Measurements from ENCODE around the gene ZNF672. TPM values are rescaled to one million over a fixed set of nuclear protein-coding genes. Genes with fewer than 3 reads are reported as not detected.

ZNF672 gene
- total RNA-seq, 1 donor from 2014 or later, result 20.6 TPM

DNA sequence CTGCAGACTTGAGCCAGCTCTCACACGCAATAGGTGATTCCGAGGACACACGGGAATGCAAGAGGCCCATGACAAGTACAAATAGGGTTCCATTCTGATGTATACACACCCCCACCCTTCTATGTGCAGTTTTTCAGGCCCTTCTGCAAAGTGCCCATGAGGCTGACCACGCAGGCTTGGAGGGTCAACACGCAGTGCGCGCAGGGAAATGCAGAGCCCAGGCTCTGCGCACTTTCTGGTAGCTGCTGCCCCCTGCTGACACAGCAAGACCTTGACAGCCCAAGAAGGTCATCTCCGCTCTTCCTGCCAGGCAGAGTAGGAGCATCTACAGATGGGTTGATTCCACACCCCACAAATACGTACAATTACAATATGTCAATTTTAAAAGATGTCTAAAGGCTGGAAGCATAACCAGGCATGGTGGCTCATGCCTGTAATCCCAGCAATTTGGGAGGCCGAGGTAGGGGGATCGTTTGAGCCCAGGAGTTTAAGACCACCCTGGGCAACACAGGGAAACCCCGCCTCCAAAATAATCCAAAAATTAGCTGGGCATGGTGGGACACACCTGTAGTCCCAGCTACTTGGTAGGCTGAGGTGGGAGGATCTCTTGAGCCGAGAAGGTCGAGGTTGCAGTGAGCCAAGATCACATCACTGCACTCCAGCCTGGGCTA, 30.8 kb upstream of the ZNF672 start:
- Histone ChIP-seq H3K79me2 (ENCODE audit: insufficient read depth, low read length) (no peaks in the 10 kb centered on the region), H3K27me3 (ENCODE audit: insufficient read depth, low read length) (no peaks in the 10 kb centered on the region), H4K20me1 (ENCODE audit: insufficient read depth, low read length) (peaks cover 24% of the 10 kb centered on the region), H3K4me3 (ENCODE audit: insufficient read depth, low read depth, low read length) (no peak overlapping the region), H3K4me2 (ENCODE audit: low read length) (no peak overlapping the region), H2AFZ (ENCODE audit: low read depth, low read length) (no peak overlapping the region), H3K9ac (ENCODE audit: low read length) (no peak overlapping the region), H3K27ac (ENCODE audit: low read depth, low read length) (no peak overlapping the region), H3K4me1 (ENCODE audit: insufficient read depth, low read length) (peaks cover 3% of the 10 kb centered on the region), H3K9me3 (ENCODE audit: insufficient read depth, low read depth, low read length) (no peaks in the 10 kb centered on the region), H3K36me3 (ENCODE audit: insufficient read depth, low read length) (no peaks in the 10 kb centered on the region)
- FAIRE-seq (no peak), DNase-seq (ENCODE audit: low read depth) (no peak)
- H3K9me3 Mint-ChIP-seq (ENCODE audit: unreplicated experiment), result peaks cover 3% of the 10 kb centered on the region
- H3K4me1 Mint-ChIP-seq (ENCODE audit: low read depth, unreplicated experiment), result no peaks in the 10 kb centered on the region
- peaks cover 4% of the 10 kb centered on the region for H3K36me3 Mint-ChIP-seq (ENCODE audit: low read depth, unreplicated experiment)
- peaks cover 8% of the 10 kb centered on the region for H3K27me3 Mint-ChIP-seq (ENCODE audit: low read depth, unreplicated experiment)
- H3K4me3 Mint-ChIP-seq (ENCODE audit: unreplicated experiment), result no peak overlapping the region
- TF ChIP-seq, protein P1, sequence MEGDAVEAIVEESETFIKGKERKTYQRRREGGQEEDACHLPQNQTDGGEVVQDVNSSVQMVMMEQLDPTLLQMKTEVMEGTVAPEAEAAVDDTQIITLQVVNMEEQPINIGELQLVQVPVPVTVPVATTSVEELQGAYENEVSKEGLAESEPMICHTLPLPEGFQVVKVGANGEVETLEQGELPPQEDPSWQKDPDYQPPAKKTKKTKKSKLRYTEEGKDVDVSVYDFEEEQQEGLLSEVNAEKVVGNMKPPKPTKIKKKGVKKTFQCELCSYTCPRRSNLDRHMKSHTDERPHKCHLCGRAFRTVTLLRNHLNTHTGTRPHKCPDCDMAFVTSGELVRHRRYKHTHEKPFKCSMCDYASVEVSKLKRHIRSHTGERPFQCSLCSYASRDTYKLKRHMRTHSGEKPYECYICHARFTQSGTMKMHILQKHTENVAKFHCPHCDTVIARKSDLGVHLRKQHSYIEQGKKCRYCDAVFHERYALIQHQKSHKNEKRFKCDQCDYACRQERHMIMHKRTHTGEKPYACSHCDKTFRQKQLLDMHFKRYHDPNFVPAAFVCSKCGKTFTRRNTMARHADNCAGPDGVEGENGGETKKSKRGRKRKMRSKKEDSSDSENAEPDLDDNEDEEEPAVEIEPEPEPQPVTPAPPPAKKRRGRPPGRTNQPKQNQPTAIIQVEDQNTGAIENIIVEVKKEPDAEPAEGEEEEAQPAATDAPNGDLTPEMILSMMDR (IDR thresholded peaks at IDR 0.05; ENCODE audit: insufficient read depth, low read depth, low read length), result peak; percentile 37
- TF ChIP-seq EZH2 (IDR thresholded peaks at IDR 0.05; ENCODE audit: insufficient read depth, low read length), result no peak
- H3K27ac Mint-ChIP-seq (ENCODE audit: unreplicated experiment), result no peak overlapping the region

DNA sequence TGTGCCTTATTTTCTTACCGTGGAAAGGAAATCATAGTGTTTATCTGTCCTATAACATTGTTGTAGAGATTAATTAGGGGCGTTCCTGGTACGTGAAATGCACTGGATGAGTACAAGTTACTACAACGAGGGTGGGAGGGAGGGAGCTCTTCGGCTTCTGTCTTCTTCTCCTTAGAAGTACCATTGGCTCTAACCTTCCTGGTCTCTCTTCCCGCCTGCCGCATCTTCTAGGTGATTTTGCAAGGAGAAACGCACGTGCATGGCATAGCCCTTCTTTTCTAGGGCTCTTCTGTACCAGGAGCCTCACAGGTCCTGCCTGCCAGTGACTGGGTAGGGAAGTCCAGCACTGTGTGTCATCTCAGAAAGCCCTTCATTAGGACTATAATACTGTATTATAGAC, 29.1 kb upstream of the ZNF672 start:
- H4K20me1 ChIP-seq (ENCODE audit: insufficient read depth, low read length), result peaks cover 39% of the 10 kb centered on the region
- H2AFZ ChIP-seq (ENCODE audit: low read depth, low read length), result no peak overlapping the region
- Mint-ChIP-seq H3K4me3 (ENCODE audit: unreplicated experiment) (no peak overlapping the region), H3K9me3 (ENCODE audit: unreplicated experiment) (peaks cover 2% of the 10 kb centered on the region), H3K27me3 (ENCODE audit: low read depth, unreplicated experiment) (peaks cover 8% of the 10 kb centered on the region), H3K36me3 (ENCODE audit: low read depth, unreplicated experiment) (peaks cover 20% of the 10 kb centered on the region), H3K27ac (ENCODE audit: unreplicated experiment) (no peak overlapping the region), H3K4me1 (ENCODE audit: low read depth, unreplicated experiment) (no peaks in the 10 kb centered on the region)
- DNase-seq (ENCODE audit: low read depth) (no peak), FAIRE-seq (no peak)
- H3K4me3 ChIP-seq (ENCODE audit: insufficient read depth, low read depth, low read length), result no peak overlapping the region
- no peaks in the 10 kb centered on the region for H3K79me2 ChIP-seq (ENCODE audit: insufficient read depth, low read length)
- H3K9me3 ChIP-seq (ENCODE audit: insufficient read depth, low read depth, low read length), result no peaks in the 10 kb centered on the region
- TF ChIP-seq, protein P1 (IDR thresholded peaks at IDR 0.05; ENCODE audit: insufficient read depth, low read depth, low read length), result no peak
- no peak for TF ChIP-seq EZH2 (IDR thresholded peaks at IDR 0.05; ENCODE audit: insufficient read depth, low read length)
- H3K9ac ChIP-seq (ENCODE audit: low read length), result no peak overlapping the region
- peaks cover 3% of the 10 kb centered on the region for H3K4me1 ChIP-seq (ENCODE audit: insufficient read depth, low read length)
- H3K36me3 ChIP-seq (ENCODE audit: insufficient read depth, low read length), result peaks cover 11% of the 10 kb centered on the region
- no peak overlapping the region for H3K4me2 ChIP-seq (ENCODE audit: low read length)
- no peak overlapping the region for H3K27ac ChIP-seq (ENCODE audit: low read depth, low read length)
- H3K27me3 ChIP-seq (ENCODE audit: insufficient read depth, low read length), result no peaks in the 10 kb centered on the region

DNA sequence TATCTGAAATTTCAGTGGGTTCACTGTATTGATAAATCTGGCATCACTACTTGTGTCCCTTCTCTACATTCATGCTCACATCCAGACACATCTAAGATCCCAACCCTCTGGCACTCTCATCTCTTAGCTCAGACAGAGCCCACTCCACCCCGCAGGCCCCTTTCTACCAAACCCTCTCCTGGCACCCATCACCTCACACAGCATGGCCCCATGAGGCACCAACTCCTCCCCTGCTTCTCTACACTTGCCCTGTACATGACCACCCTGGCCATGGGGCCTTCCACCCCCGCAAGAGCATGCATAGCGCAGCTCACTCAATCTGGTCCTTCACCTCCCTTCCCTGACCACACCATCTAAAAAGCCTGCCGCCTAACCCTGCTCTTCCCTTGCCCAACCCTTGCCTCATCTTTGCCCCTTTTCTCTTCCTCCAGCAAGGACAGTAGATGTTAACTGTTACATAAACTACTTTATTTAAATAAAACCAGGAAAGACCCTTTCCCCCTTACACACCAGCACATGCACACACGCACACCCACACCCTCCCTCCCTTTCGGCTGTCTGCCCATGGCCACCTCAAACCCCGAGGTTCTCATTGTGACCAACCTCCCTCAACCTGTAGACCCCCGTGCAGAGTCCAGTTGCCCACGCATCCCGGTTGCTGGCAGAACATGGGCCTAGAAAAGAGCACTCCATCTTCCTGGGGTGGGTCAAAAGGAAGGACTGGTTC, 27.9 kb upstream of the ZNF672 start:
- Mint-ChIP-seq H3K27me3 (ENCODE audit: low read depth, unreplicated experiment) (peaks cover 6% of the 10 kb centered on the region), H3K4me1 (ENCODE audit: low read depth, unreplicated experiment) (no peaks in the 10 kb centered on the region), H3K9me3 (ENCODE audit: unreplicated experiment) (peaks cover 2% of the 10 kb centered on the region), H3K36me3 (ENCODE audit: low read depth, unreplicated experiment) (peaks cover 31% of the 10 kb centered on the region), H3K27ac (ENCODE audit: unreplicated experiment) (no peak overlapping the region), H3K4me3 (ENCODE audit: unreplicated experiment) (no peak overlapping the region)
- Histone ChIP-seq H3K4me3 (ENCODE audit: insufficient read depth, low read depth, low read length) (no peak overlapping the region), H3K36me3 (ENCODE audit: insufficient read depth, low read length) (peaks cover 24% of the 10 kb centered on the region), H3K4me2 (ENCODE audit: low read length) (no peak overlapping the region), H3K9ac (ENCODE audit: low read length) (no peak overlapping the region), H4K20me1 (ENCODE audit: insufficient read depth, low read length) (peaks cover 42% of the 10 kb centered on the region), H3K9me3 (ENCODE audit: insufficient read depth, low read depth, low read length) (no peaks in the 10 kb centered on the region), H3K79me2 (ENCODE audit: insufficient read depth, low read length) (no peaks in the 10 kb centered on the region), H3K4me1 (ENCODE audit: insufficient read depth, low read length) (peaks cover 3% of the 10 kb centered on the region), H3K27me3 (ENCODE audit: insufficient read depth, low read length) (no peaks in the 10 kb centered on the region), H2AFZ (ENCODE audit: low read depth, low read length) (no peak overlapping the region), H3K27ac (ENCODE audit: low read depth, low read length) (no peak overlapping the region)
- FAIRE-seq (no peak), DNase-seq (ENCODE audit: low read depth) (no peak)
- TF ChIP-seq, protein P1 (IDR thresholded peaks at IDR 0.05; ENCODE audit: insufficient read depth, low read depth, low read length), result no peak

Measured in astrocyte (in vitro differentiated cells and primary cell).